Stimulated activated CD4-positive, alpha-beta T cell treated with anti-CD3 and anti-CD28 coated beads, Interleukin-15, amount 100 ng/mL, for 24 hours (primary cell): Measurements from ENCODE around the gene LDLR.
A peak's percentile ranks its signal among the peaks of the same experiment; 100 is the strongest.
"Not testable (repeated sequence)": the region's sequence is repeated elsewhere in the genome, so short reads cannot be mapped to it uniquely, and the experiment has no call there.

ENCODE experiments used
- DNase-seq: peaks from one replicate; pipeline ENCODE4 v3.0.0-alpha.2; 2020

The LDLR gene

GRCh38 chr19:11176466-11177193 lies 87.4 kb downstream of the LDLR start:
- no peak for DNase-seq

GRCh38 chr19:11177592-11177991 lies 88.3 kb downstream of the LDLR start:
- DNase-seq = no peak

GRCh38 chr19:11179145-11179465 lies 89.8 kb downstream of the LDLR start:
- not testable (repeated sequence) for DNase-seq

- DNase-seq = peak; percentile 24
Observed at GRCh38 chr19:11179716-11180297, 90.5 kb downstream of the LDLR start.

- DNase-seq = no peak
Observed at GRCh38 chr19:11180346-11180745, 91.1 kb downstream of the LDLR start.

DNA sequence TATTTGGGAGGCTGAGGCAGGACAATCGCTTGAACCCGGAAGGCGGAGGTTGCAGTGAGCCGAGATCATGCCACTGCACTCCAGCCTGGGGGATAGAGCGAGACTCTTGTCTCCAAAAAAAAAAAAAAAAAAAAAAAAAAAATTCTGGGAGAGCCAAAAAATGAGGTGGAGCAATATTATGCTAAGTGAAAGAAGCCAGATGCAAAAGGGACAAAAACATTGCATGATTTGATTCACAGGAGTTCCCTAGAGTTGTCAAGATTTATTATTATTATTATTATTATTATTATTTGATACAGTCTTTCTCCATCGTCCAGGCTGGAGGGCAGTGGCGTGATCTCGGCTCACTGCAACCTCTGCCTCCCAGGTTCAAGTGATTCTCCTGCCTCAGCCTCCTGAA lies 91.7 kb downstream of the LDLR start:
- not testable (repeated sequence) for DNase-seq

GRCh38 chr19:11181488-11181887 lies 92.2 kb downstream of the LDLR start:
- no peak for DNase-seq
